K562 (cell line): ENCODE results near the gene HOXB5. TPM values are rescaled to one million over a fixed set of nuclear protein-coding genes. Genes with fewer than 3 reads are reported as not detected.

Experiments used
- BMI1 ChIP-seq: fragments of 150-350 bp; IDR thresholded peaks from 2 replicates; pipeline ENCODE4 v1.6.1; 2014; ENCODE audit warnings: low read length
- E2F6 ChIP-seq, 2 experiments: IDR thresholded peaks; 2 replicates each; pipeline ENCODE4 v1.6.1; 2011; ENCODE audit warnings: borderline replicate concordance in 1 of 2, control low read depth in 1 of 2, low read depth in 1 of 2, low read length in 1 of 2, mild to moderate bottlenecking in 1 of 2, mixed read lengths in 1 of 2, moderate library complexity in 1 of 2; ENCODE audit not compliant: insufficient read depth in 1 of 2, insufficient read length in 1 of 2, poor library complexity in 1 of 2, severe bottlenecking in 1 of 2; ENCODE audit errors: extremely low read depth in 1 of 2
- EGR1 ChIP-seq: fragments of 450-650 bp; conservative IDR thresholded peaks from 2 replicates; pipeline ENCODE4 v1.6.1; 2017; ENCODE audit warnings: mild to moderate bottlenecking
- GABPB2 ChIP-seq: fragments of 250-450 bp; sonication (Bioruptor Pico); conservative IDR thresholded peaks from 2 replicates; pipeline ENCODE4 v1.5.1; 2021; ENCODE audit warnings: mild to moderate bottlenecking
- HDAC2 ChIP-seq: fragments of 450-650 bp; IDR thresholded peaks from 2 replicates; pipeline ENCODE4 v1.6.1; 2016; ENCODE audit warnings: mild to moderate bottlenecking
- KLF16 ChIP-seq: IDR thresholded peaks from 2 replicates; pipeline ENCODE4 v1.6.1; 2016; ENCODE audit warnings: antibody characterized with exemption
- MCM5 ChIP-seq: fragments of 450-650 bp; IDR thresholded peaks from 2 replicates; pipeline ENCODE4 v1.6.1; 2016; ENCODE audit warnings: low read depth
- MECOM ChIP-seq: fragments of 250-450 bp; sonication (Bioruptor Pico); IDR thresholded peaks from 2 replicates; pipeline ENCODE4 v1.8.0; 2022; ENCODE audit warnings: inconsistent platforms
- NR2C1 ChIP-seq, 2 experiments: fragments of 450-650 bp; IDR thresholded peaks; 2 replicates each; pipeline ENCODE4 v1.6.1; 2017; ENCODE audit warnings: mild to moderate bottlenecking in 2 of 2, antibody characterized with exemption in 1 of 2, inconsistent platforms in 1 of 2, missing compliant biosample characterization in 1 of 2, missing genetic modification characterization in 1 of 2
- RNF219 ChIP-seq: fragments of 250-450 bp; sonication (Bioruptor Pico); IDR thresholded peaks from 2 replicates; pipeline ENCODE4 v1.5.0; 2022; ENCODE audit warnings: mild to moderate bottlenecking
- RUNX1 ChIP-seq: sonication (generic); IDR thresholded peaks from 2 replicates; pipeline ENCODE4 v1.6.1; 2016; ENCODE audit warnings: antibody characterized with exemption, low read depth
- SMAD4 ChIP-seq: fragments of 250-450 bp; sonication (Bioruptor Pico); conservative IDR thresholded peaks from 2 replicates; pipeline ENCODE4 v1.8.0; 2021; ENCODE audit warnings: inconsistent platforms, mild to moderate bottlenecking, moderate library complexity
- SMARCE1 ChIP-seq: fragments of 450-650 bp; IDR thresholded peaks from 2 replicates; pipeline ENCODE4 v1.7.1; 2016; ENCODE audit warnings: mild to moderate bottlenecking
- STAT5A ChIP-seq: IDR thresholded peaks from 2 replicates; pipeline ENCODE4 v1.6.1; 2012; ENCODE audit warnings: low read length, inconsistent platforms, borderline replicate concordance
- TAF9B ChIP-seq: fragments of 450-650 bp; IDR thresholded peaks from 2 replicates; pipeline ENCODE4 v1.6.1; 2018; ENCODE audit warnings: mild to moderate bottlenecking; ENCODE audit not compliant: partially characterized antibody
- TAL1 ChIP-seq: fragments of 450-650 bp; IDR thresholded peaks from 2 replicates; pipeline ENCODE4 v1.6.1; 2016; ENCODE audit warnings: mild to moderate bottlenecking
- TEAD4 ChIP-seq, 2 experiments: sonication (generic) in 1 of 2; formaldehyde crosslinking in 1 of 2; IDR thresholded peaks; 2 replicates each; pipeline versions ENCODE4 v1.6.1 to v1.8.0; 2012 to 2022; ENCODE audit warnings: borderline replicate concordance in 1 of 2, inconsistent platforms in 1 of 2, low read length in 1 of 2, mild to moderate bottlenecking in 1 of 2, missing genetic modification reagents in 1 of 2
- ZBTB1 ChIP-seq: sonication (generic); formaldehyde crosslinking; IDR thresholded peaks from 2 replicates; pipeline ENCODE4 v1.8.1; 2023; ENCODE audit warnings: missing genetic modification reagents, low read depth, mild to moderate bottlenecking, borderline replicate concordance
- ZBTB7A ChIP-seq: IDR thresholded peaks from 2 replicates; pipeline ENCODE4 v1.6.1; 2011; ENCODE audit warnings: low read depth, mild to moderate bottlenecking, low read length, moderate library complexity, borderline replicate concordance; ENCODE audit not compliant: control insufficient read depth
- ZNF174 ChIP-seq: fragments of 250-450 bp; sonication (Bioruptor Pico); IDR thresholded peaks from 2 replicates; pipeline ENCODE4 v1.4.0; 2020; ENCODE audit warnings: mild to moderate bottlenecking
- ZNF511 ChIP-seq: sonication (generic); formaldehyde crosslinking; IDR thresholded peaks from 2 replicates; pipeline ENCODE4 v1.8.0; 2022; ENCODE audit warnings: mild to moderate bottlenecking, missing genetic modification reagents
- ZNF707 ChIP-seq: fragments of 250-450 bp; sonication (Bioruptor Pico); conservative IDR thresholded peaks from 2 replicates; pipeline ENCODE4 v1.8.0; 2022; ENCODE audit warnings: inconsistent platforms, mild to moderate bottlenecking, moderate library complexity
- polyA plus RNA-seq, 8 experiments: library from polyadenylated mRNA; depleted of rRNA in 4 of 8; stranded (reverse) in 5 of 8; unstranded in 3 of 8; fragments of >200 nt; fragmentation: Nextera tagmentation in 2 of 8; fragmentation: Illumina TruSeq in 1 of 8; extraction: Ambion mirVana in 2 of 8; extraction: Trizol in 1 of 8; gene quantifications; 2 replicates each; pipeline versions ENCODE4 v1.2.1 to v1.2.3, GENCODE V29; 2011 to 2014; ENCODE audit warnings: inconsistent platforms in 1 of 8, missing spikeins in 1 of 8
- total RNA-seq, 7 experiments: library from RNA; depleted of rRNA in 6 of 7; stranded (reverse); fragments of >200 nt in 6 of 7; fragmentation: Illumina TruSeq in 2 of 7; extraction: Trizol in 2 of 7; gene quantifications; 2 replicates each; pipeline versions ENCODE4 v1.2.1 to v1.2.3, GENCODE V29; 2011 to 2021; ENCODE audit warnings: low replicate concordance in 1 of 7
- TF ChIP-seq, protein P1 (sequence below): fragments of 250-450 bp; sonication (Bioruptor Pico); IDR thresholded peaks from 2 replicates; pipeline ENCODE4 v1.4.0; 2020; ENCODE audit warnings: mild to moderate bottlenecking

Gene HOXB5
- total and polyA plus RNA-seq, 9 of the 15 experiments (the other 6 are each of a cell fraction or from before 2014, with no cell fraction given), result 0.24 to 2.7 (median 0.65) TPM

DNA sequence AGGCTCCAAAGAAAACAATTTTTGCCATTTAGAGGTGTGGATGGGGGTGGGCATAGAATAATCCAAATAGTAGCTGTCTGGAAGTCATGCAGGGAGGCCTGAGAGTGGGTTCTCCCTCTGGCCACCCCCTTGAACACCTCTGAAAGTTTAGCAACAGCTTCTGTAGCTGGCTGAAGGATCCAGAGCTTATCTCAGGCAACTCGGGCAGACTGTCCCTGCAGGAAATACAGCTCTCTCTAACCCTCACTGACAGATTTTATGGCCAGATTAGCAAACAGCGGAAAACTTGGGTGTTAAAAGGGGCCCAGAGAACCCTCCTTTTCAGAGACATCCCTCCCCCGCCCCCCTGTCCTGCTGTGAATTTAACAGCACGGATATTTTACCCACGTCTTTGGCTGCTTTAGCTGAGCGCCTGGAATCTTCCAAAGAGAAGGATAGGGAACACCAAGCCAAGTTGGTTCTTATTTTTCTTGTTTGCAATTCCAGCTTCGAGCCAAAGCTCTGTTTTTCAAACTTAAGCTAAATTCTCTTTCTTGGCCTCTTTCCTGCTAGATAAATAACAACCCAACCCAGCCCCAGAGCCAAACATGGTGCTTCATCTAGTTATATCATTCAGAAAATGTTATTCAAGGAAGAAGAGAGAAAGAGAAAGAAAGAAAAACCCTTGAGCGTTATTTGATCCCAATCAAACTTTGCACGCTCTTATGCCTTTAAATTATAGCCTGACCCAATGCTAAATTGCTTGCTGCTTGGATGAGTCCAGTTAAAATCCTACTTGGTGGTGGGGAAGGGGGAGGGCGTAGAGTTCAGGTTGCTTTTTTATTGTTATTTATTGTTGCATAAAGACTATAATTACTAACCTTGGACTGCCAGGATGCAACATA is 46.4 kb downstream of the HOXB5 start (continued):
- TF ChIP-seq ZBTB1 (CRISPR knock-in tag) (no peak), ZNF511 (CRISPR knock-in tag) (no peak), RNF219 (CRISPR knock-in tag) (0 out of 2 replicates have a peak, but pooled peaks have one; percentile 16), TEAD4 (IDR thresholded peaks at IDR 0.05; ENCODE audit: low read length) (peak; percentile 85), TEAD4 (CRISPR knock-in tag; IDR thresholded peaks at IDR 0.05; ENCODE audit: borderline replicate concordance) (no peak), EGR1 (peak; percentile 63; the same call in 1 of the 2 replicates), RUNX1 (no peak), ZNF174 (CRISPR knock-in tag) (no peak), KLF16 (peak; percentile 57), SMARCE1 (peak; percentile 76), BMI1 (no peak), E2F6 (IDR thresholded peaks at IDR 0.05; ENCODE audit: borderline replicate concordance in 1 of 2, extremely low read depth in 1 of 2, insufficient read depth in 1 of 2, insufficient read length in 1 of 2, low read depth in 1 of 2, low read length in 1 of 2, poor library complexity in 1 of 2, severe bottlenecking in 1 of 2) (no peak), HDAC2 (peak; percentile 49), ZNF707 (CRISPR knock-in tag) (no peak), ZBTB7A (peak; percentile 60), SMAD4 (CRISPR knock-in tag) (peak; percentile 85), MECOM (no peak), NR2C1 (IDR thresholded peaks at IDR 0.05) (no peak), NR2C1 (tag; IDR thresholded peaks at IDR 0.05) (no peak), TAL1 (peak; percentile 77), STAT5A (peak; percentile 76), GABPB2 (CRISPR knock-in tag) (no peak), MCM5 (no peak), TAF9B (peak; percentile 59)
- TF ChIP-seq, protein P1, sequence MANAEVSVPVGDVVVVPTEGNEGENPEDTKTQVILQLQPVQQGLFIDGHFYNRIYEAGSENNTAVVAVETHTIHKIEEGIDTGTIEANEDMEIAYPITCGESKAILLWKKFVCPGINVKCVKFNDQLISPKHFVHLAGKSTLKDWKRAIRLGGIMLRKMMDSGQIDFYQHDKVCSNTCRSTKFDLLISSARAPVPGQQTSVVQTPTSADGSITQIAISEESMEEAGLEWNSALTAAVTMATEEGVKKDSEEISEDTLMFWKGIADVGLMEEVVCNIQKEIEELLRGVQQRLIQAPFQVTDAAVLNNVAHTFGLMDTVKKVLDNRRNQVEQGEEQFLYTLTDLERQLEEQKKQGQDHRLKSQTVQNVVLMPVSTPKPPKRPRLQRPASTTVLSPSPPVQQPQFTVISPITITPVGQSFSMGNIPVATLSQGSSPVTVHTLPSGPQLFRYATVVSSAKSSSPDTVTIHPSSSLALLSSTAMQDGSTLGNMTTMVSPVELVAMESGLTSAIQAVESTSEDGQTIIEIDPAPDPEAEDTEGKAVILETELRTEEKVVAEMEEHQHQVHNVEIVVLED (CRISPR knock-in tag), result no peak
